ENCODE results near the gene SP1.

GRCh38 chr12:53452159-53453077 lies 72.4 kb downstream of the SP1 start:
- TF ChIP-seq CTCF (IDR thresholded peaks at IDR 0.05) (peak in 5 of 6 experiments; percentile 13 to 59 (median 22)), POLR2A (IDR thresholded peaks at IDR 0.05) (no peak)

Data from esophagus squamous epithelium (tissue), 4 donors.